Measurements from ENCODE around the gene KRTAP5-3.
"Not testable (repeated sequence)": the region's sequence is repeated elsewhere in the genome, so short reads cannot be mapped to it uniquely, and the experiment has no call there.

Gene KRTAP5-3

DNA sequence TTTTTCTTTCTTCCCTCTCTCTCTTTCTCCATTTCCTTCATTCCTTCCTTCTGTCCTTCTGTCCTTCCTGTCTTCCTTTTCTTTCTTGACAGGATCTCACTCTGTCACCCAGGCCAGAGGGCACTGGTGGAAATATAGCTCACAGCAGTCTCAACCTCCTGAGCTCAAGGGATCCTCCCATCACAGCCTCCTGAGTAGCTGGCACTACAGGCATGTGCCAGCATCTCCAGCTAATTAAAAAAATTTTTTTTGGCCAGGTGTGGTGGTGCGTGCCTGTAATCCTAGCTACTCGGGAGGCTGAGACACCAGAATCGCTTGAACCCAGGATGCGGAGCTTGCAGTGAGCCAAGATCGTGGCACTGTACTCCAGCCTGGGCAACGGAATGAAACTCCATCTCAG is 31.4 kb downstream of the KRTAP5-3 start:
- no peak for DNase-seq (ENCODE audit: low read depth)

DNA sequence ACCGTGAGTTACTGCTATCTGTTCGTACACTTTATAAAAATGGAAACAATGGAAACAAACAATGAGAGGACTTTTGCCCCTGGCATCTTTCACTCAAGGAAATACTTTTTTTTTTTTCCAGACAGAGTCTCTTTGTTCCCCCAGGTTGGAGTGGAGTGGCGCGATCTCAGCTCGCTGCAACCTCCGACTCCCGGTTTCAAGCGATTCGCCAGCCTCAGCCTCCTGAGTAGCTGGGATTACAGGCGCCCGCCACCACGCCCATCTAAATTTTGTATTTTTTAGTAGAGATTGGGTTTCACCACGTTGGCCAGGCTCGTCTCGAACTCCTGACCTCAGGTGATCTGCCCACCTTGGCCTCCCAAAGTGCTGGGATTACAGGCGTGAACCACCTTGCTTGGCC is 32.5 kb downstream of the KRTAP5-3 start:
- DNase-seq (ENCODE audit: low read depth), result not testable (repeated sequence)

- no peak for DNase-seq (ENCODE audit: low read depth)
Observed at GRCh38 chr11:1574933-1575242, 33.4 kb downstream of the KRTAP5-3 start.

DNA sequence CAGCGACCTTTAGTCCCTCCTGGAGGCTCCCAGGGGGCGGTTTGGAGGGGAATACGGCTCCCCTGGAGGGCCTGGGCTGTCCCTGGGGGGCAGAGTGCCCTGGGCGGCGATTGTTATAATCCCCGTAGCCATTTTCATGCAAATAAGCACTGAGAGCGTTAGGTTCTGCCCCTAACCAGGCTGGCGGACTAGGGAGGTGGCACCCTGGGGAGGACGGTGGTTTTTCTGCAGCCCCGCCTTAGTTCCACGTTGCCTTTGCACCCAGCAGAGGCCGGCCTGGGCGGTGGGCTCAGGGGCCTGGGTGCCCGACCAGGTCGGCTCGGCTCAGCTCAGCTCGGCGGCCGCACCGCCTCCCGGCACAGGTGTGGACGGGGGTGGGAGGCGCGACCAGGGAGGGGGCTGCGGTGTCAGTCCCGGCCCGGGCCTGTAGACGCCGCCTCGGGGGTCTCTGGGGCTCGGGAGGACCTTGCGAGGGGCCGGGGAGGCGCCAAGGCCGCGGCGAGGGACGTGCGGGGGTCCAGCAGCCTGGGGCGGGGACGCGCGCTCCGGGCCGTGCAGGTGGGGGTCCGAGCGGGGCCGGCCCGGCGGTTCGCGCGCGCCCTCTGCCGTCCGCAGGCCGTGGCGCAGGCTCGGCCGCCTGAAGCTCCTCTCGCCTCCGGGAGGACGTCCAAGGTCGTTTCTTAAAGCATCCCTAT is 33.9 kb downstream of the KRTAP5-3 start:
- peak; percentile 30 for DNase-seq (ENCODE audit: low read depth)

- DNase-seq (ENCODE audit: low read depth), result no peak
Observed at GRCh38 chr11:1573903-1574237, 34.4 kb downstream of the KRTAP5-3 start.

GRCh38 chr11:1573077-1573902 is 35.0 kb downstream of the KRTAP5-3 start:
- DNase-seq (ENCODE audit: low read depth), result no peak

DNA sequence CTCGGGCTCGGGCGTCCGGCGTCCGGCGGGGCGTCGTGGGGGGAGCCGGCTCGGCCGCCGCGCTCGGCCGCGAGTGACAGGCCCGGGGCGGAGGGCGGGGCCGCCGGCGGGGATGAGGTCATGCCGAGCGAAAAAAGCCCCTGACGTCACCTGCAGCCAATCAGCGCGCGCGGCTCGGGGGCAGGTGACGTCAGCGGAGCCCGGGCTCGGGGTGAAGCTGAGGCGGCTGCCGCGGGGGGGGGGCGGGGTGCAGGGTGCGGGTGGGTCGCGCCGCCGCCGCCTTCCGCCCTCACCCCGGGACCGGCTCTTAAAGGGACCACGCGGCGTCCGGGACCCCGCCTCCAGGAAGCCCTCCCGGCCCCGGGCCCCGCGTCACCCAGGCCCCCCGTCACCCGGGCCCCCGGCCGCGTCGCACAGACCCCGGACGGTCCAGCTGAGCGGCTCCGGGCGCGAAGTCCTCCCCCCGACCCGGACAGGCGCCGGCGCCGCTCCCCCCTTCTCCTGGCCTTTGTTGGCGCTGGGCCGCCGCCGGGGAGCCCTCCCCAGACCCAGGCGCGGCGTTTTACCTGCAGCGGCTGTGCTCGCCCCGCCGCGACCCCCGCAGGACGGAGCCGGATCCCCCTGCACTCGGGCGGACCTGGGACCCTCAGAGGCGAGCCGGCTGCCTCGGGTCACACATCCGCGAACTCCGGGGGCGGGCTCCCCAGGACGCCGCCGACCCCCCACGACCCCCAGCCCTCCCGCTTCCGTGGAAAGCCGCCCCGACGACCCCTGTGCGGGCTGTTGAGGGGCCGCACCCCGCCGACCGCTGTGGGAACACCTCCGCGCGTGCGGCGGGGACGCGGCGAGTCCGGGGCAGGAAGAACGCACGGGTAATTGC is 35.8 kb downstream of the KRTAP5-3 start, which contains the start of gene DUSP8:
Gene DUSP8 (minus strand): TSS at position 75 of the 880 bp plus-strand sequence. CDS start 6,445 bp downstream, outside the sequence.
- DNase-seq (ENCODE audit: low read depth), result peak; percentile 79

DNA sequence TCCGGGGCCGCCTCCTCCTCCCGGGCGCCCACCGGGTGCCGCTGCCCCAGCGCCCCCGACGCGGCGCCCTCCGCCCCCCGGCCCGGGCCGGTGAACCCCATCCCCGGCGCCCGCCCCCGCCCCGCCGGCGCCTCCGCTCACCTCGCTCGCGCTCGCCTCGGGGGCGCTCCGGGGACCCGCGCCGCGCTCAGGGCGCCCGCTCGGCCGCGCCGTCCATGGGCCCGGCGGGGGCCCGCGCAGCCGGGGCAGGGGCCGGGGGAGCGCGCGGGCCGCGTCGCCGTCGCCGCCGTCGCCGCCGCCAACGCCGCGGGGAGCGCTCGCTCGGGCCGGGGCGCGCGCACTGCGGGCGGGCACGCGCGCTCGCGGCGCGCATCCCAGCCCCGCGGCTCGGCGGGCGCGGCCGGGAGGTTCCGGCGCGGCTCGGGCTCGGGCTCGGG is 36.5 kb downstream of the KRTAP5-3 start:
- DNase-seq (ENCODE audit: low read depth), result no peak

- DNase-seq (ENCODE audit: low read depth), result no peak
Observed at GRCh38 chr11:1570896-1571759, 37.1 kb downstream of the KRTAP5-3 start.

- no peak for DNase-seq (ENCODE audit: low read depth)
Observed at GRCh38 chr11:1570531-1570895, 37.8 kb downstream of the KRTAP5-3 start.

DNA sequence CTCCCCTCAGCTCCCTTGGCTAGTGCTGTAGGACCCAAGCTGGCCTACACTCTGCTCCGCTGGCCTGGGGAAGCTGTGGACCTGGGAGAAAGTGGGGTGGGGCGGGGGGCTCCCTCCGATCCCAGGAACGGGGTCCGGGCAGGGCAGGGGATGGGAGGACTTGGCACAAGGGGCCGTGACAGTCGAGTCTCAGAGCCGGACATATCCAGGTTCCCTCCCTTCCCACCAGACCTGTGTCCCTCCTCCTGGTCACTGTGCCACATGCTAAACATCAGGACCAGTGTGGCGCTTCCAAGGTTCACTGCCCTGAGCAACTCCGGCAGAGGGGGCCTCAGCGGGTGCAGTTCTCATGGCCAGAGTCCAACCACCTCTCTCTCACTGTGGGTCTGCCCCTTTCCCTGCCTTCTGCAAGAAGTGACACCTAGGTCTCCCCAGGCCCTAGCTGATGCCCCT is 38.2 kb downstream of the KRTAP5-3 start:
- DNase-seq (ENCODE audit: low read depth), result no peak

DNA sequence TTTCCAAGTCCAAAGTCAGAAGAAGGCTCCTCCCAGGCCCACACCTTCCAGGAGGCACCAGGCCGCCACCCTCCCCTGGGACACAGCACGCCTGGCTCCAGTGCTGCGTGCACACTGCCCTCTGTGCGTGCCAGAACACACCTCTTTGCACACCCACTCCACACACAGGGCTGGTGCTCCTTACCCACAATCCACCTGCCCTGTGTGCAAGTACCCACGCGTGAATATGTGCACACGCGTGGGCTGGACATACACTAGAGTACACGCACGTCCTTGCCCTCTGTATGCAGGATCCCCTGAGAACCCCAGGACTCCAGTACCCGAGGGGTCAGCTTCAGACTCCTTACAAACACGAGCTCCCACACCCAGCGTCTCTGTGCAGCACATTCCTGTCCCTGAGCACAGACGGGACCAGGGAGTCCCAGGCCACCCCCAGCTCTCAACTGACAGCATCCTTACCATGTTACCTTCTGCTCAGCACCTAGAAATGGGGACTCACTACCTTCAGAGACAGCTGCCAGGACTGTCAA is 38.9 kb downstream of the KRTAP5-3 start:
- no peak for DNase-seq (ENCODE audit: low read depth)

- no peak for DNase-seq (ENCODE audit: low read depth)
Observed at GRCh38 chr11:1568441-1568911, 39.8 kb downstream of the KRTAP5-3 start.

- DNase-seq (ENCODE audit: low read depth), result no peak
Observed at GRCh38 chr11:1567721-1568100, 40.6 kb downstream of the KRTAP5-3 start.

- no peak for DNase-seq (ENCODE audit: low read depth)
Observed at GRCh38 chr11:1567052-1567720, 41.1 kb downstream of the KRTAP5-3 start.

GRCh38 chr11:1566381-1567051 is 41.7 kb downstream of the KRTAP5-3 start:
- DNase-seq (ENCODE audit: low read depth), result no peak

DNA sequence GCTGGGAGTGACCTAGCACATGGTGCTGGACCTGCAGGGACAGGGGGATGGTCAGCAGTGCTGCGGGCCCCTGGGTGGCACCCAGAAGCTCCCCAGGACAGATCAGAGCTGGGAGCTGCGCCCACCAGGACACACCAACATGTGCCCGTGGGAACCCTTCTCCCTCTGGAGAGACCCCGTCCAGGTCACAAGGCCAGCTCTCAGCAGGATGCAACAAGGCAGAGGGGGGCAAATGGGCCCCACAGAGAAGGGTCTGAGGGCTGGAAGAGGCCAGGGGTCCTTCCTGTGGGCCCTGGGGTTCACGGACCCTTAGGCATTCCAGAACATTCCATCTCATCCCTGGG is 42.4 kb downstream of the KRTAP5-3 start:
- no peak for DNase-seq (ENCODE audit: low read depth)

GRCh38 chr11:1565173-1565903 is 42.9 kb downstream of the KRTAP5-3 start:
- no peak for DNase-seq (ENCODE audit: low read depth)

DNA sequence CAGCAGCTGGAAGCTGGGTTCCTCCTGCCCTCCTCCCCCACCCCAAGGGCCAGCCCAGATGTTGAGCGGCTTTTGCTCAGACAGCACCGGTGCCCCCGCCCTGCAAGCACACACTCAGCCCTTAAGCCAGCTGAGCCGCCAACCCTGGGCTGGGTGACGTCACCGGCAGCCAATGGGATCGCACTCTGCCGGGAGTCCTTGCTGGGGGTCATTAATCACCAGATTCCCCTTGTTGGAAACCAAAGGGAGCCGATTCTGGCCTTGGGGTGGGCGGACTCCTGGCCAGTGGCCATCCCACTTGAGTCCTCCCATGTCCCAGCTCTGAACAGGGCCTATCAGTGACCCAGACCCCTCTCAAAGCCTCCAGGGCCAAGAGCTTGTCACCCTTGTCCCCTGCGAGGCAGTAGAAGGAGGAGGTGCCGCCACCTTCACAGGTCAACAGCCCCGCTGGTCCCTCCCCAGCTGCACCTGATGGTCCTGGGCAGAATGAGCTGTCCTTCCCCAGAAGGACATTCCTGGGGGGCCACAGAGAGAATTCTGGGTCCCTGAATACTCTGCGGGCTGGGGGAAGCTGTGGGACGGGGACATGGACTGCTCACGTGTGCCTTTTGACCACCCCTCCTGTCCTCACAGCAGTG is 43.6 kb downstream of the KRTAP5-3 start:
- DNase-seq (ENCODE audit: low read depth), result peak; percentile 87
